GM12878 (cell line): ENCODE measurements around the gene TOM1L2. TPM values are rescaled to one million over a fixed set of nuclear protein-coding genes. Genes with fewer than 3 reads are reported as not detected.

ENCODE experiments used
- ATAC-seq: fragments of 200-7000 bp; cut with Tn5 transposase; 3 replicates; pipeline ENCODE4 v1.9.1; 2020; ENCODE audit warnings: mild to moderate bottlenecking, moderate library complexity
- BruUV-seq: library from RNA; stranded (reverse); fragments of 400-500 nt; replicated peaks from 2 replicates; lab custom pipeline; 2021; lab: Mats Ljungman, UMichigan
- CTCF ChIA-PET: fragments of 300-600 bp; sonication (Branson Sonifier 250); formaldehyde crosslinking; extraction: SDS; loops from one replicate; lab custom pipeline; 2021; ENCODE audit warnings: inconsistent platforms; lab: Yijun Ruan, JAX
- POLR2A ChIA-PET: fragments of 350-600 bp; formaldehyde crosslinking; extraction: SDS; loops from one replicate; lab custom pipeline; 2021; ENCODE audit warnings: inconsistent platforms; lab: Charles Lee
- RAD21 ChIA-PET: fragments of 300-600 bp; sonication (Branson Sonifier 250); formaldehyde crosslinking; loops from one replicate; lab custom pipeline; 2023; ENCODE audit warnings: antibody characterized with exemption; ENCODE audit not compliant: unreplicated experiment; lab: Charles Lee
- SMC1A ChIA-PET: fragments of 300-600 bp; sonication (Branson Sonifier 250); formaldehyde crosslinking; loops from one replicate; lab custom pipeline; 2023; ENCODE audit not compliant: unreplicated experiment, uncharacterized antibody; lab: Charles Lee
- DNase-seq: peaks from one replicate; pipeline ENCODE4 v3.0.0-alpha.2; 2011; ENCODE audit warnings: low read depth, low spot score
- FAIRE-seq: peaks from 3 replicates; lab custom pipeline; 2011; peaks lifted over from hg19 to GRCh38; lab: Jason Lieb, UNC
- H2AFZ ChIP-seq: 2 replicates; pipeline ENCODE4 v1.6.0; 2011; ENCODE audit warnings: low read depth, low read length, control low read depth; ENCODE audit not compliant: control insufficient read depth
- H3K27ac ChIP-seq: 2 replicates; pipeline ENCODE4 v1.5.1; 2011; ENCODE audit warnings: control low read depth; ENCODE audit not compliant: control insufficient read depth, insufficient read depth
- H3K27me3 ChIP-seq, 2 experiments: replicated peaks in 1 of 2; 2 replicates each; pipeline versions ENCODE4 v1.6.0 to v1.6.1; 2011; ENCODE audit warnings: low read length in 1 of 2; ENCODE audit not compliant: control insufficient read depth in 2 of 2, insufficient read depth in 2 of 2
- H3K36me3 ChIP-seq, 2 experiments: 2 replicates each; pipeline ENCODE4 v1.5.1; 2011; ENCODE audit warnings: low read length in 1 of 2; ENCODE audit not compliant: control insufficient read depth in 2 of 2, insufficient read depth in 2 of 2
- H3K4me1 ChIP-seq: 2 replicates; pipeline ENCODE4 v1.6.1; 2011; ENCODE audit warnings: mild to moderate bottlenecking, low read length, moderate library complexity, mixed read lengths; ENCODE audit not compliant: control insufficient read depth, insufficient read depth
- H3K4me2 ChIP-seq: 2 replicates; pipeline ENCODE4 v1.6.0; 2011; ENCODE audit warnings: control low read depth; ENCODE audit not compliant: control insufficient read depth, insufficient read depth
- H3K4me3 ChIP-seq: fragments of 200-600 bp; sonication (generic); 2 replicates; pipeline ENCODE4 v1.5.1; 2016
- H3K79me2 ChIP-seq: 2 replicates; pipeline ENCODE4 v1.6.0; 2011; ENCODE audit warnings: low read length; ENCODE audit not compliant: control insufficient read depth, insufficient read depth
- H3K9ac ChIP-seq: 2 replicates; pipeline ENCODE4 v1.8.0; 2011; ENCODE audit warnings: low read length, control low read depth, mixed read lengths; ENCODE audit not compliant: control insufficient read depth, insufficient read depth
- H3K9me3 ChIP-seq: replicated peaks from 3 replicates; pipeline ENCODE4 v1.5.1; 2011; ENCODE audit warnings: mild to moderate bottlenecking, low read length; ENCODE audit not compliant: control insufficient read depth, insufficient read depth
- H4K20me1 ChIP-seq: 2 replicates; pipeline ENCODE4 v1.6.0; 2011; ENCODE audit not compliant: control insufficient read depth, insufficient read depth
- EGR1 ChIP-seq, 2 experiments: IDR thresholded peaks; 1 replicate in 1 of 2; 2 replicates in 1 of 2; pipeline ENCODE4 v1.6.1; 2011 to 2012; ENCODE audit warnings: low read depth in 2 of 2, low read length in 2 of 2, borderline replicate concordance in 1 of 2, mild to moderate bottlenecking in 1 of 2, moderate library complexity in 1 of 2
- EP300 ChIP-seq, 2 experiments: fragments of 150-350 bp in 1 of 2; IDR thresholded peaks; 2 replicates each; pipeline ENCODE4 v1.6.1; 2011 to 2012; ENCODE audit warnings: low read depth in 2 of 2, low read length in 2 of 2, borderline replicate concordance in 1 of 2, improper control_type of control experiment in 1 of 2, inconsistent platforms in 1 of 2; ENCODE audit not compliant: control insufficient read depth in 1 of 2
- FOXM1 ChIP-seq: IDR thresholded peaks from 2 replicates; pipeline ENCODE4 v1.6.1; 2012; ENCODE audit warnings: low read depth, mild to moderate bottlenecking, inconsistent platforms, low read length, moderate library complexity
- HCFC1 ChIP-seq: fragments of 150-350 bp; IDR thresholded peaks from 2 replicates; pipeline ENCODE4 v1.6.1; 2014; ENCODE audit warnings: low read length
- IKZF1 ChIP-seq: fragments of 450-650 bp; conservative IDR thresholded peaks from 2 replicates; pipeline ENCODE4 v1.6.1; 2017; ENCODE audit warnings: antibody characterized with exemption, mild to moderate bottlenecking
- JUND ChIP-seq: IDR thresholded peaks from 2 replicates; pipeline ENCODE4 v1.6.1; 2012; ENCODE audit warnings: low read depth, mild to moderate bottlenecking, low read length, improper control_type of control experiment, moderate library complexity
- KDM1A ChIP-seq: fragments of 200-600 bp; sonication (generic); IDR thresholded peaks from 2 replicates; pipeline ENCODE4 v1.6.1; 2016; ENCODE audit warnings: borderline replicate concordance
- MEF2A ChIP-seq: IDR thresholded peaks from 2 replicates; pipeline ENCODE4 v1.6.1; 2011; ENCODE audit warnings: low read depth, mild to moderate bottlenecking, low read length, moderate library complexity; ENCODE audit not compliant: insufficient read depth
- PML ChIP-seq: IDR thresholded peaks from 2 replicates; pipeline ENCODE4 v1.6.1; 2012; ENCODE audit warnings: low read length, inconsistent platforms
- RAD21 ChIP-seq: IDR thresholded peaks from 2 replicates; pipeline ENCODE4 v1.6.1; 2011; ENCODE audit warnings: mild to moderate bottlenecking, low read depth, low read length, moderate library complexity; ENCODE audit not compliant: insufficient read depth
- RB1 ChIP-seq: fragments of 450-650 bp; formaldehyde crosslinking; IDR thresholded peaks from 2 replicates; pipeline ENCODE4 v1.6.1; 2017; ENCODE audit warnings: mild to moderate bottlenecking, borderline replicate concordance
- RUNX3 ChIP-seq: IDR thresholded peaks from 2 replicates; pipeline ENCODE4 v1.6.1; 2012; ENCODE audit warnings: low read length, inconsistent platforms
- SMAD1 ChIP-seq: fragments of 450-650 bp; IDR thresholded peaks from 2 replicates; pipeline ENCODE4 v1.6.1; 2018; ENCODE audit warnings: mild to moderate bottlenecking, low read depth; ENCODE audit not compliant: partially characterized antibody
- SMC3 ChIP-seq: IDR thresholded peaks from 2 replicates; pipeline ENCODE4 v1.6.1; 2011; ENCODE audit warnings: low read length, improper control_type of control experiment, borderline replicate concordance
- SREBF1 ChIP-seq: IDR thresholded peaks from 2 replicates; pipeline ENCODE4 v1.6.1; 2012; ENCODE audit warnings: mild to moderate bottlenecking, low read length
- YBX1 ChIP-seq: fragments of 450-650 bp; IDR thresholded peaks from 2 replicates; pipeline ENCODE4 v1.6.1; 2016; ENCODE audit warnings: antibody characterized with exemption
- WGBS: methylation state at CpG from one replicate; pipeline ENCODE4 v1.1.6; 2016; ENCODE audit warnings: low lambda C conversion rate; ENCODE audit not compliant: insufficient replicate concordance, insufficient coverage; ENCODE audit errors: missing lambda C conversion rate; 5-methylcytosine and 5-hydroxymethylcytosine counted together
- in situ Hi-C: fragments of 300-500 bp; cut with MboI; formaldehyde crosslinking; loops from 9 replicates; pipeline ENCODE4 v1.14.3; 2018; ENCODE audit warnings: mixed read lengths
- intact Hi-C: fragments of 100-400 bp; cut with micrococcal nuclease; formaldehyde crosslinking; loops from one replicate; pipeline ENCODE4 v1.14.2; 2022; ENCODE audit not compliant: unreplicated experiment
- polyA plus RNA-seq, 11 experiments: library from polyadenylated mRNA; depleted of rRNA in 4 of 11; unstranded in 6 of 11; stranded (reverse) in 5 of 11; fragments of >200 nt; fragmentation: Nextera tagmentation in 4 of 11; fragmentation: Illumina TruSeq in 1 of 11; extraction: Ambion mirVana in 4 of 11; extraction: Trizol in 1 of 11; gene quantifications; 1 replicate in 1 of 11; 2 replicates in 10 of 11; pipeline versions ENCODE4 v1.2.1 to v1.2.3, GENCODE V29; 2011 to 2016; ENCODE audit warnings: inconsistent platforms in 2 of 11, missing spikeins in 2 of 11, low read depth in 1 of 11
- total RNA-seq, 4 experiments: library from RNA; depleted of rRNA in 3 of 4; stranded (reverse); fragments of >200 nt in 3 of 4; fragmentation: Illumina TruSeq in 1 of 4; extraction: Trizol in 1 of 4; gene quantifications; 2 replicates each; pipeline versions ENCODE4 v1.2.1 to v1.2.3, GENCODE V29; 2013 to 2021
- TF ChIP-seq, protein P1 (sequence below): fragments of 450-650 bp; conservative IDR thresholded peaks from 2 replicates; pipeline ENCODE4 v1.6.1; 2017; ENCODE audit warnings: mild to moderate bottlenecking, moderate library complexity
- TF ChIP-seq, protein P2 (sequence below): fragments of 450-650 bp; IDR thresholded peaks from 2 replicates; pipeline ENCODE4 v1.6.1; 2016; ENCODE audit warnings: mild to moderate bottlenecking

The TOM1L2 gene
- total and polyA plus RNA-seq, 10 of the 15 experiments (the other 5 are each of a cell fraction or from before 2014, with no cell fraction given) = 0.19 to 19.2 (median 8.1) TPM

DNA sequence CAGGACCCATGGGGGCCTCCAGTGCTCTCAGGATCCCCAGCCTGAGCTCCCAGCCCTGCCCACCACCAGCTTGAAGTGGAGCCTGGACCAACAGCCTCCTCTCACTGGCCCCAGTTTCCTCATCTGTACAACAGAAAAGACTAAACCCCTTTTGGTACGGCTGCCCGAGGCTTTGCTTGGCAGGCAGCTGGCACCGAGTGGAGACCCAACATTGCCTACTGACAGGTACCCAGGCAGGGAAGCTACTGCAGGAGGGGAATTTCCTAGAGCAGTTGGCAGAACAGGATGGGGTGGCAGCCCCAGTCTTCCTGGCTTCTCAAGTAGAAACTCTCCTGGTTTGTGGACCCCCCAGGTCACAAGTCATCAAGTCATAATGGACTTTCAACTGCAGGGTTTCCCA lies 149.6 kb downstream of the TOM1L2 start:
- TSS peak; percentile 33 for BruUV-seq
- RAD21 ChIA-PET = interaction anchor here (1.0 to 9.0 kb wide), 4 partner anchors 11 to 97 kb away, joined by 3 to 105 read pairs (median 4); partner anchors contain the start of gene SREBF1
- no peaks in the 10 kb centered on the region; the same call in 1 of the 2 replicates for H3K79me2 ChIP-seq
- CTCF ChIA-PET = interaction anchor here (1.5 to 1.6 kb wide), 2 partner anchors 13 to 24 kb away, joined by 4 read pairs; no protein-coding TSS in a partner anchor
- H3K4me1 ChIP-seq = peaks cover 54% of the 10 kb centered on the region
- H3K4me2 ChIP-seq = peak overlapping the region; percentile 98
- peaks cover 5 to 12% of the 10 kb centered on the region in 2 experiments; a peak in 3 of 4 replicates for H3K36me3 ChIP-seq
- no peak overlapping the region for H2AFZ ChIP-seq
- DNase-seq (no peak), FAIRE-seq (no peak), ATAC-seq (no peak)
- SMC1A ChIA-PET = interaction anchor here (0.8 to 4.4 kb wide), 4 partner anchors 12 to 211 kb away, joined by 3 to 46 read pairs (median 5); partner anchors contain the start of gene SREBF1
- no peaks in the 10 kb centered on the region for H3K9me3 ChIP-seq
- H3K27ac ChIP-seq = no peak overlapping the region
- intact Hi-C loops (loop anchor here (5.0 kb wide), 1 partner anchor 215 kb away; the partner anchor contains the start of genes ATPAF2 and GID4), in situ Hi-C loops (no loop called here)
- H3K9ac ChIP-seq = no peak overlapping the region
- WGBS = 93% methylated on average over 3 of the region's 3 CpGs
- POLR2A ChIA-PET = interaction anchor here (10.9 kb wide), 1 partner anchor 13 kb away, joined by 163 read pairs; the partner anchor contains the start of gene SREBF1
- peak overlapping the region; percentile 63 for H3K4me3 ChIP-seq
- no peaks in the 10 kb centered on the region; the same call in 1 of the 2 replicates for H4K20me1 ChIP-seq
- no peaks in the 10 kb centered on the region for H3K27me3 ChIP-seq
- TF ChIP-seq RUNX3 (no peak), YBX1 (no peak), RAD21 (no peak), MEF2A (no peak), PML (no peak), RB1 (no peak), EP300 (IDR thresholded peaks at IDR 0.05; ENCODE audit: borderline replicate concordance in 1 of 2, control insufficient read depth in 1 of 2, low read depth in 2 of 2, low read length in 2 of 2) (no peak), IKZF1 (no peak), HCFC1 (no peak), SREBF1 (no peak), JUND (no peak), EGR1 (IDR thresholded peaks at IDR 0.05; ENCODE audit: borderline replicate concordance in 1 of 2, low read depth in 2 of 2, low read length in 2 of 2) (no peak), SMAD1 (no peak), SMC3 (no peak), KDM1A (no peak), FOXM1 (no peak)
- TF ChIP-seq, protein P1, sequence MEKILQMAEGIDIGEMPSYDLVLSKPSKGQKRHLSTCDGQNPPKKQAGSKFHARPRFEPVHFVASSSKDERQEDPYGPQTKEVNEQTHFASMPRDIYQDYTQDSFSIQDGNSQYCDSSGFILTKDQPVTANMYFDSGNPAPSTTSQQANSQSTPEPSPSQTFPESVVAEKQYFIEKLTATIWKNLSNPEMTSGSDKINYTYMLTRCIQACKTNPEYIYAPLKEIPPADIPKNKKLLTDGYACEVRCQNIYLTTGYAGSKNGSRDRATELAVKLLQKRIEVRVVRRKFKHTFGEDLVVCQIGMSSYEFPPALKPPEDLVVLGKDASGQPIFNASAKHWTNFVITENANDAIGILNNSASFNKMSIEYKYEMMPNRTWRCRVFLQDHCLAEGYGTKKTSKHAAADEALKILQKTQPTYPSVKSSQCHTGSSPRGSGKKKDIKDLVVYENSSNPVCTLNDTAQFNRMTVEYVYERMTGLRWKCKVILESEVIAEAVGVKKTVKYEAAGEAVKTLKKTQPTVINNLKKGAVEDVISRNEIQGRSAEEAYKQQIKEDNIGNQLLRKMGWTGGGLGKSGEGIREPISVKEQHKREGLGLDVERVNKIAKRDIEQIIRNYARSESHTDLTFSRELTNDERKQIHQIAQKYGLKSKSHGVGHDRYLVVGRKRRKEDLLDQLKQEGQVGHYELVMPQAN = no peak
- TF ChIP-seq, protein P2, sequence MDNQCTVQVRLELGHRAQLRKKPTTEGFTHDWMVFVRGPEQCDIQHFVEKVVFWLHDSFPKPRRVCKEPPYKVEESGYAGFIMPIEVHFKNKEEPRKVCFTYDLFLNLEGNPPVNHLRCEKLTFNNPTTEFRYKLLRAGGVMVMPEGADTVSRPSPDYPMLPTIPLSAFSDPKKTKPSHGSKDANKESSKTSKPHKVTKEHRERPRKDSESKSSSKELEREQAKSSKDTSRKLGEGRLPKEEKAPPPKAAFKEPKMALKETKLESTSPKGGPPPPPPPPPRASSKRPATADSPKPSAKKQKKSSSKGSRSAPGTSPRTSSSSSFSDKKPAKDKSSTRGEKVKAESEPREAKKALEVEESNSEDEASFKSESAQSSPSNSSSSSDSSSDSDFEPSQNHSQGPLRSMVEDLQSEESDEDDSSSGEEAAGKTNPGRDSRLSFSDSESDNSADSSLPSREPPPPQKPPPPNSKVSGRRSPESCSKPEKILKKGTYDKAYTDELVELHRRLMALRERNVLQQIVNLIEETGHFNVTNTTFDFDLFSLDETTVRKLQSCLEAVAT = no peak
